HFF-Myc (cell line): ENCODE results near the gene TRABD2B.

Source experiments
- DNase-seq: peaks from one replicate; pipeline ENCODE4 v3.0.0-alpha.2; 2011; ENCODE audit warnings: low read depth; ENCODE audit errors: extremely low read depth
- H3K4me3 ChIP-seq: replicated peaks from 2 replicates; pipeline ENCODE4 v1.5.1; 2011; ENCODE audit warnings: low read depth, mild to moderate bottlenecking, control low read depth, low read length
- TF ChIP-seq, protein P1 (sequence below): IDR thresholded peaks from 2 replicates; pipeline ENCODE4 v1.5.1; 2012; ENCODE audit warnings: mild to moderate bottlenecking, low read depth, low read length, control low read depth; ENCODE audit errors: missing control alignments

The TRABD2B gene

GRCh38 chr1:47779613-47780012 lies 217.6 kb downstream of the TRABD2B start:
- TF ChIP-seq, protein P1, sequence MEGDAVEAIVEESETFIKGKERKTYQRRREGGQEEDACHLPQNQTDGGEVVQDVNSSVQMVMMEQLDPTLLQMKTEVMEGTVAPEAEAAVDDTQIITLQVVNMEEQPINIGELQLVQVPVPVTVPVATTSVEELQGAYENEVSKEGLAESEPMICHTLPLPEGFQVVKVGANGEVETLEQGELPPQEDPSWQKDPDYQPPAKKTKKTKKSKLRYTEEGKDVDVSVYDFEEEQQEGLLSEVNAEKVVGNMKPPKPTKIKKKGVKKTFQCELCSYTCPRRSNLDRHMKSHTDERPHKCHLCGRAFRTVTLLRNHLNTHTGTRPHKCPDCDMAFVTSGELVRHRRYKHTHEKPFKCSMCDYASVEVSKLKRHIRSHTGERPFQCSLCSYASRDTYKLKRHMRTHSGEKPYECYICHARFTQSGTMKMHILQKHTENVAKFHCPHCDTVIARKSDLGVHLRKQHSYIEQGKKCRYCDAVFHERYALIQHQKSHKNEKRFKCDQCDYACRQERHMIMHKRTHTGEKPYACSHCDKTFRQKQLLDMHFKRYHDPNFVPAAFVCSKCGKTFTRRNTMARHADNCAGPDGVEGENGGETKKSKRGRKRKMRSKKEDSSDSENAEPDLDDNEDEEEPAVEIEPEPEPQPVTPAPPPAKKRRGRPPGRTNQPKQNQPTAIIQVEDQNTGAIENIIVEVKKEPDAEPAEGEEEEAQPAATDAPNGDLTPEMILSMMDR = no peak
- H3K4me3 ChIP-seq = no peak overlapping the region
- no peak for DNase-seq

DNA sequence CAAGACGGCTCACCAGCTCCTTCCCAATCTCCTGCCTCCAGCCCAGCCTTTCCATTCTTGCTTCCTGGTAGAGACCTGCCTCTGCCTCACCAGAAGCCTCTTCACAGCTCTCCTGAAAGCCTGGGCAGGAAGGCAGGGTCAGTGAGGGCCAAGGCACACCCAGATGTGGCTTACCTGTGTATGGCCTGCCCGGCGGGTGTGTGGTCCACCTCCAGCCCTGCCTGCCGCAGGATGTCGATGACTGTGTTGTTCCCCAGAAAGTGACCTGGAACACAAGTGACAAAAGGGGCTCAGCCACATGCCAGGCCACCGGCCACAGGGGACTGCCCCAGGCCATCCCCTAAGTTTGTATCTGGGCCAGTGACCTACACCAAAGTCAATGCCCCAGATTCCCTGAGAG lies 218.9 kb downstream of the TRABD2B start:
- no peak for DNase-seq
- TF ChIP-seq, protein P1 = no peak
- no peak overlapping the region for H3K4me3 ChIP-seq

DNA sequence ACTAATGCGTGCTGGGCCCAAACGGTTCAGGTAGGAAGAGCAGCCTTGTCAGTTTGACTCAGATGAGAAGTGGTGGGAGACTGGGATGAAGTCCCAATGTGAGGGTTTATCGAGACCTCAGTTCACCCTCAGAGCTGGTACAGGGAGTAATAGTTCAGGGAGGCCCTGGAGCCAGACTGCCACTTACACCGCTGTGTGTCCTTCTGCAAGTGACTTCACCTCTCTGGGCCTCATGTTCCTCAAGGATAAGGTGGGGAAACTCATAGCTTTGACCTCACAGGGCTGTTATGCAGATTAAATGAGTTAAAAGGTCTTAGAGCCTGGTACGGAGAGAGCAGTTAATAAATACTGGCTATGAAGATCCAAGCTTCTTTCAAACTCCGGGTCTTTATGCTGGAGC lies 219.9 kb downstream of the TRABD2B start:
- no peak for DNase-seq
- TF ChIP-seq, protein P1 = no peak
- no peak overlapping the region for H3K4me3 ChIP-seq

DNA sequence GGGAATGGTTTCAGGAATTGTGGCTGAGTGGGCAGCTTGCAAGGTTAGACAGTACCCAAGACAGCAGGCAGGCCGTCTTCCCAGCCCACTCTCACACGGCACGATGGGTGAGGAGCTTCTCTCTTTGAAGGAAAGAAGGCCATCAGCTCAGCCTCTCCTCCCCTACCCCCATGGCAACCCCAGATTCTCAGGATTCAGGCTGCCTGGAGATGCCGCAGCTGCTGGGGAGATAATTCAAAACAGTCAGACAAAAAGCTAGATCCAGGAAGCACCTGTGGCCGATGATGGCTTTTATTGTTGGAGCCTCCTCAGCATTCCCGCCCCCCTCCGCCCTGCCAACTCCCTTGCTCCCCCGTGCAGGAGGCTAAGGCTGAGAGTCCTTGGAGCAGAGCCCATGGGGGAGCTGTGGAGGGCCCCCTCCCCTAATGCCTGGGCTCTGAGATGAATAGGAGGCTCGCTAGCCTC lies 220.5 kb downstream of the TRABD2B start:
- DNase-seq = no peak

GRCh38 chr1:47774986-47775834 lies 222.0 kb downstream of the TRABD2B start:
- DNase-seq = no peak
- TF ChIP-seq, protein P1 = no peak
- H3K4me3 ChIP-seq = no peak overlapping the region

More for the DNA sequence above, 220.5 kb downstream of the TRABD2B start:
- no peak overlapping the region for H3K4me3 ChIP-seq
- TF ChIP-seq, protein P1 = no peak

- no peak for DNase-seq
- TF ChIP-seq, protein P1 = no peak
These were observed 224.1 kb downstream of the TRABD2B start for GRCh38 chr1:47772960-47773682.

More at GRCh38 chr1:47772960-47773682, 224.1 kb downstream of the TRABD2B start:
- no peak overlapping the region for H3K4me3 ChIP-seq
